Osteocyte (in vitro differentiated cells): ENCODE results near the gene RPS3. TPM values are rescaled to one million over a fixed set of nuclear protein-coding genes. Genes with fewer than 3 reads are reported as not detected.

Experiments
- DNase-seq: peaks from one replicate; pipeline ENCODE4 v3.0.0; 2021; ENCODE audit warnings: mixed read lengths; ENCODE audit not compliant: unreplicated experiment; ENCODE audit errors: extremely low spot score
- H3K27ac Mint-ChIP-seq: one replicate; pipeline ENCODE4 v1.8.0; 2021; ENCODE audit warnings: mild to moderate bottlenecking, mixed read lengths; ENCODE audit not compliant: unreplicated experiment
- H3K27me3 Mint-ChIP-seq: one replicate; pipeline ENCODE4 v1.8.0; 2021; ENCODE audit warnings: mixed read lengths; ENCODE audit not compliant: unreplicated experiment
- H3K36me3 Mint-ChIP-seq: one replicate; pipeline ENCODE4 v1.8.0; 2021; ENCODE audit warnings: mixed read lengths; ENCODE audit not compliant: unreplicated experiment
- H3K4me1 Mint-ChIP-seq: one replicate; pipeline ENCODE4 v1.8.0; 2021; ENCODE audit warnings: mixed read lengths; ENCODE audit not compliant: unreplicated experiment
- H3K4me3 Mint-ChIP-seq: one replicate; pipeline ENCODE4 v1.8.0; 2021; ENCODE audit warnings: mild to moderate bottlenecking, moderate library complexity, mixed read lengths; ENCODE audit not compliant: unreplicated experiment
- H3K9me3 Mint-ChIP-seq: one replicate; pipeline ENCODE4 v1.8.0; 2021; ENCODE audit warnings: mixed read lengths; ENCODE audit not compliant: unreplicated experiment
- CTCF ChIP-seq: fragments of 200-600 bp; sonication (generic); IDR thresholded peaks from 2 replicates; pipeline ENCODE4 v1.5.0; 2021; ENCODE audit warnings: antibody characterized with exemption, mild to moderate bottlenecking, moderate library complexity
- total RNA-seq: library from RNA; stranded (reverse); gene quantifications from 2 replicates; pipeline ENCODE4 v1.2.1, GENCODE V29; 2021

RPS3 gene
- total RNA-seq, 1 donor from 2014 or later = 2,093 TPM

GRCh38 chr11:75454987-75455386, 55.7 kb downstream of the RPS3 start:
- H3K4me3 Mint-ChIP-seq = no peak overlapping the region
- no peaks in the 10 kb centered on the region for H3K27me3 Mint-ChIP-seq
- no peak overlapping the region for H3K27ac Mint-ChIP-seq
- DNase-seq = no peak
- no peak for TF ChIP-seq CTCF
- no peaks in the 10 kb centered on the region for H3K4me1 Mint-ChIP-seq
- no peaks in the 10 kb centered on the region for H3K9me3 Mint-ChIP-seq
- H3K36me3 Mint-ChIP-seq = no peaks in the 10 kb centered on the region

Other genes starting within 250 kb of the RPS3 start
- gene SLCO2B1, start 248.4 kb upstream of the RPS3 start, total RNA-seq = 0.18 and 0.54 TPM in 2 replicates
- gene TPBGL, start 158.7 kb upstream of the RPS3 start, total RNA-seq = 0.13 TPM in 1 of 2 replicates, not detected in the other
- 11.3 and 13.2 TPM in 2 replicates for gene ARRB1, start 47.9 kb upstream of the RPS3 start, total RNA-seq
- gene KLHL35, start 33.7 kb downstream of the RPS3 start, total RNA-seq = 2.3 and 2.8 TPM in 2 replicates
- gene GDPD5, start 126.4 kb downstream of the RPS3 start, total RNA-seq = 3.1 and 4.0 TPM in 2 replicates
- 484 and 511 TPM in 2 replicates for gene SERPINH1, start 162.7 kb downstream of the RPS3 start, total RNA-seq